ENCODE results near the gene ALS2CL. TPM values are rescaled to one million over a fixed set of nuclear protein-coding genes. Genes with fewer than 3 reads are reported as not detected.

The ALS2CL gene
- total and polyA plus RNA-seq, 2 experiments from 2014 or later, result 3.4 to 11.8 TPM

GRCh38 chr3:46692566-46692990 is 901 bp downstream of the ALS2CL start:
- Histone ChIP-seq H3K4me2 (peak overlapping the region; percentile 91), H3K4me3 (peak overlapping the region; percentile 73), H3K79me2 (replicated peaks; ENCODE audit: insufficient read depth) (no peaks in the 10 kb centered on the region), H3K36me3 (ENCODE audit: insufficient read depth) (no peaks in the 10 kb centered on the region), H3K4me1 (ENCODE audit: insufficient read depth) (no peaks in the 10 kb centered on the region; the same call in 1 of the 2 replicates), H4K20me1 (replicated peaks; ENCODE audit: insufficient read depth) (no peaks in the 10 kb centered on the region), H3F3A (replicated peaks; ENCODE audit: low read depth) (no peaks in the 10 kb centered on the region), H3K27me3 (ENCODE audit: insufficient read depth) (peaks cover 29% of the 10 kb centered on the region), H3K9me2 (ENCODE audit: insufficient read depth) (no peaks in the 10 kb centered on the region), H2AFZ (peak overlapping the region; percentile 97; the same call in 1 of the 2 replicates), H3K27ac (ENCODE audit: low read depth) (no peak overlapping the region)
- H3K27me3 Mint-ChIP-seq (ENCODE audit: insufficient read depth, low read depth, poor library complexity), result peaks cover 36% of the 10 kb centered on the region
- H3K36me3 Mint-ChIP-seq (ENCODE audit: low read depth), result no peaks in the 10 kb centered on the region; the same call in 2 of the 3 replicates
- peaks cover 15% of the 10 kb centered on the region for H3K4me1 Mint-ChIP-seq
- ATAC-seq (peak; percentile 6), DNase-seq (ENCODE audit: low spot score) (peak; percentile 41)
- H3K9me3 Mint-ChIP-seq, result no peaks in the 10 kb centered on the region
- H3K4me3 Mint-ChIP-seq, result peak overlapping the region; percentile 73
- H3K27ac Mint-ChIP-seq, result no peak overlapping the region
- TF ChIP-seq POLR2AphosphoS5 (IDR thresholded peaks at IDR 0.05; ENCODE audit: low read depth), result no peak
- no peak for TF ChIP-seq EZH2 (IDR thresholded peaks at IDR 0.05; ENCODE audit: low read depth, unreplicated experiment)
- no peak for TF ChIP-seq ZNF462 (CRISPR knock-in tag; IDR thresholded peaks at IDR 0.05)
- TF ChIP-seq, protein P1, sequence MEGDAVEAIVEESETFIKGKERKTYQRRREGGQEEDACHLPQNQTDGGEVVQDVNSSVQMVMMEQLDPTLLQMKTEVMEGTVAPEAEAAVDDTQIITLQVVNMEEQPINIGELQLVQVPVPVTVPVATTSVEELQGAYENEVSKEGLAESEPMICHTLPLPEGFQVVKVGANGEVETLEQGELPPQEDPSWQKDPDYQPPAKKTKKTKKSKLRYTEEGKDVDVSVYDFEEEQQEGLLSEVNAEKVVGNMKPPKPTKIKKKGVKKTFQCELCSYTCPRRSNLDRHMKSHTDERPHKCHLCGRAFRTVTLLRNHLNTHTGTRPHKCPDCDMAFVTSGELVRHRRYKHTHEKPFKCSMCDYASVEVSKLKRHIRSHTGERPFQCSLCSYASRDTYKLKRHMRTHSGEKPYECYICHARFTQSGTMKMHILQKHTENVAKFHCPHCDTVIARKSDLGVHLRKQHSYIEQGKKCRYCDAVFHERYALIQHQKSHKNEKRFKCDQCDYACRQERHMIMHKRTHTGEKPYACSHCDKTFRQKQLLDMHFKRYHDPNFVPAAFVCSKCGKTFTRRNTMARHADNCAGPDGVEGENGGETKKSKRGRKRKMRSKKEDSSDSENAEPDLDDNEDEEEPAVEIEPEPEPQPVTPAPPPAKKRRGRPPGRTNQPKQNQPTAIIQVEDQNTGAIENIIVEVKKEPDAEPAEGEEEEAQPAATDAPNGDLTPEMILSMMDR (conservative IDR thresholded peaks at IDR 0.05; ENCODE audit: low read depth in 2 of 2), result no peak
- no peak for TF ChIP-seq CREB1 (CRISPR knock-in tag; IDR thresholded peaks at IDR 0.05; ENCODE audit: low read depth)
- TF ChIP-seq JUNB (IDR thresholded peaks at IDR 0.05; ENCODE audit: unreplicated experiment), result no peak
- no peak for TF ChIP-seq ZNF114 (CRISPR knock-in tag; IDR thresholded peaks at IDR 0.05)
- TF ChIP-seq, protein P2, sequence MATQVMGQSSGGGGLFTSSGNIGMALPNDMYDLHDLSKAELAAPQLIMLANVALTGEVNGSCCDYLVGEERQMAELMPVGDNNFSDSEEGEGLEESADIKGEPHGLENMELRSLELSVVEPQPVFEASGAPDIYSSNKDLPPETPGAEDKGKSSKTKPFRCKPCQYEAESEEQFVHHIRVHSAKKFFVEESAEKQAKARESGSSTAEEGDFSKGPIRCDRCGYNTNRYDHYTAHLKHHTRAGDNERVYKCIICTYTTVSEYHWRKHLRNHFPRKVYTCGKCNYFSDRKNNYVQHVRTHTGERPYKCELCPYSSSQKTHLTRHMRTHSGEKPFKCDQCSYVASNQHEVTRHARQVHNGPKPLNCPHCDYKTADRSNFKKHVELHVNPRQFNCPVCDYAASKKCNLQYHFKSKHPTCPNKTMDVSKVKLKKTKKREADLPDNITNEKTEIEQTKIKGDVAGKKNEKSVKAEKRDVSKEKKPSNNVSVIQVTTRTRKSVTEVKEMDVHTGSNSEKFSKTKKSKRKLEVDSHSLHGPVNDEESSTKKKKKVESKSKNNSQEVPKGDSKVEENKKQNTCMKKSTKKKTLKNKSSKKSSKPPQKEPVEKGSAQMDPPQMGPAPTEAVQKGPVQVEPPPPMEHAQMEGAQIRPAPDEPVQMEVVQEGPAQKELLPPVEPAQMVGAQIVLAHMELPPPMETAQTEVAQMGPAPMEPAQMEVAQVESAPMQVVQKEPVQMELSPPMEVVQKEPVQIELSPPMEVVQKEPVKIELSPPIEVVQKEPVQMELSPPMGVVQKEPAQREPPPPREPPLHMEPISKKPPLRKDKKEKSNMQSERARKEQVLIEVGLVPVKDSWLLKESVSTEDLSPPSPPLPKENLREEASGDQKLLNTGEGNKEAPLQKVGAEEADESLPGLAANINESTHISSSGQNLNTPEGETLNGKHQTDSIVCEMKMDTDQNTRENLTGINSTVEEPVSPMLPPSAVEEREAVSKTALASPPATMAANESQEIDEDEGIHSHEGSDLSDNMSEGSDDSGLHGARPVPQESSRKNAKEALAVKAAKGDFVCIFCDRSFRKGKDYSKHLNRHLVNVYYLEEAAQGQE (IDR thresholded peaks at IDR 0.05; ENCODE audit: unreplicated experiment), result no peak
- no peak for TF ChIP-seq NANOG (IDR thresholded peaks at IDR 0.05; ENCODE audit: borderline replicate concordance)
- no peak for TF ChIP-seq ZNF331 (CRISPR knock-in tag; IDR thresholded peaks at IDR 0.05; ENCODE audit: low read depth)
- TF ChIP-seq STAT1 (IDR thresholded peaks at IDR 0.05; ENCODE audit: unreplicated experiment), result no peak
- TF ChIP-seq, protein P3, sequence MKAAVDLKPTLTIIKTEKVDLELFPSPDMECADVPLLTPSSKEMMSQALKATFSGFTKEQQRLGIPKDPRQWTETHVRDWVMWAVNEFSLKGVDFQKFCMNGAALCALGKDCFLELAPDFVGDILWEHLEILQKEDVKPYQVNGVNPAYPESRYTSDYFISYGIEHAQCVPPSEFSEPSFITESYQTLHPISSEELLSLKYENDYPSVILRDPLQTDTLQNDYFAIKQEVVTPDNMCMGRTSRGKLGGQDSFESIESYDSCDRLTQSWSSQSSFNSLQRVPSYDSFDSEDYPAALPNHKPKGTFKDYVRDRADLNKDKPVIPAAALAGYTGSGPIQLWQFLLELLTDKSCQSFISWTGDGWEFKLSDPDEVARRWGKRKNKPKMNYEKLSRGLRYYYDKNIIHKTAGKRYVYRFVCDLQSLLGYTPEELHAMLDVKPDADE (IDR thresholded peaks at IDR 0.05), result no peak
- TF ChIP-seq EZH2phosphoT487 (IDR thresholded peaks at IDR 0.05; ENCODE audit: unreplicated experiment), result no peak

Measured in GM23338 (cell line).